Esophagus muscularis mucosa (tissue), 4 donors: Measurements from ENCODE around the gene PTPRD. TPM values are rescaled to one million over a fixed set of nuclear protein-coding genes. Genes with fewer than 3 reads are reported as not detected.

ENCODE experiments used
- DNase-seq: peaks from one replicate; pipeline ENCODE4 v3.0.0-alpha.2; 2017; ENCODE audit errors: extremely low spot score
- H3K27ac ChIP-seq, 4 donors: fragments of 200-600 bp; sonication (generic); replicated peaks in 1 of 4; 1 replicate in 3 of 4; 2 replicates in 1 of 4; pipeline ENCODE4 v1.5.1; 2016 to 2019; ENCODE audit warnings: mild to moderate bottlenecking in 1 of 4
- H3K27me3 ChIP-seq, 4 donors: fragments of 200-600 bp; sonication (generic); one replicate each; pipeline versions ENCODE4 v1.5.1 to v1.6.0; 2016 to 2019
- H3K36me3 ChIP-seq, 4 donors: fragments of 200-600 bp; sonication (generic); one replicate each; pipeline ENCODE4 v1.5.1; 2016 to 2019
- H3K4me1 ChIP-seq, 4 donors: fragments of 200-600 bp; sonication (generic); one replicate each; pipeline ENCODE4 v1.5.1; 2016 to 2019
- H3K4me3 ChIP-seq, 4 donors: fragments of 200-600 bp; sonication (generic); 1 replicate in 2 of 4; 2 replicates in 2 of 4; pipeline ENCODE4 v1.5.1; 2016 to 2019; ENCODE audit warnings: mild to moderate bottlenecking in 4 of 4, moderate library complexity in 1 of 4
- H3K9me3 ChIP-seq, 4 donors: fragments of 200-600 bp; sonication (generic); 1 replicate in 3 of 4; 2 replicates in 1 of 4; pipeline ENCODE4 v1.5.1; 2016 to 2019
- CTCF ChIP-seq, 3 experiments: fragments of 200-600 bp in 2 of 3; fragments of 450-650 bp in 1 of 3; sonication (generic) in 2 of 3; IDR thresholded peaks; one replicate each; pipeline ENCODE4 v1.5.1; 2017 to 2019; ENCODE audit warnings: antibody characterized with exemption in 3 of 3, mild to moderate bottlenecking in 2 of 3, moderate library complexity in 1 of 3
- EP300 ChIP-seq: sonication (generic); formaldehyde crosslinking; IDR thresholded peaks from one replicate; pipeline ENCODE4 v1.6.1; 2017; ENCODE audit warnings: antibody characterized with exemption
- POLR2A ChIP-seq: fragments of 450-650 bp; IDR thresholded peaks from one replicate; pipeline ENCODE4 v1.6.1; 2017; ENCODE audit warnings: antibody characterized with exemption, moderate library complexity, mild to moderate bottlenecking, low read depth
- POLR2AphosphoS5 ChIP-seq, 2 donors: sonication (generic); formaldehyde crosslinking; IDR thresholded peaks; one replicate each; pipeline ENCODE4 v1.6.1; 2017; ENCODE audit warnings: antibody characterized with exemption in 2 of 2
- WGBS: methylation state at CpG from one replicate; pipeline ENCODE4 v1.1.5; 2018; 5-methylcytosine and 5-hydroxymethylcytosine counted together
- intact Hi-C: fragments of 100-400 bp; cut with DNase I; formaldehyde crosslinking; loops from one replicate; pipeline ENCODE4 v1.15.1; 2023
- total RNA-seq, 4 donors: library from RNA; depleted of rRNA; stranded (reverse); fragments of >200 nt; gene quantifications; one replicate each; pipeline versions ENCODE4 v1.1.0 to v1.2.1, GENCODE V29; 2016

Gene PTPRD
- total RNA-seq, 4 donors from 2014 or later: 4.1 to 6.6 (median 5.0) TPM

DNA sequence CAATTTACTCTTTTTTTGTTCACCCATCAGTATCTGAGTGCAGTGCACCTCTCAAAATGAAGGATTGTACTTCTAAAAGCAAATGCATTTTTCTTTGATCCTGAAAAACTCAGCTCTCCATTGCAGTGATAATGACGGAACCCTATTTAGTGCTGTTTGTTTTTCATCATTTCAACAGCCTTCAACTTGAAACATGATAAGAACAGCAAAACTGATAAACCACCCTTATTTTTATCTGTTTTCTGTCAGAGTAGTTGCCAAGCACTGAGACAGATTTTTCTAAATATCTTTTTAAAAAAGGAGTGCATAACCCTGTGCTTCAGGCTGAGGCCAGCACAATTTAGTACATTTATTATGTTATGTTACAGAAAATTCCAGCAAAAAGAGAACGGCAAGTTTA lies 2263.4 kb downstream of the PTPRD start:
- no peak for DNase-seq
- H3K9me3 ChIP-seq: no peaks in the 10 kb centered on the region
- TF ChIP-seq CTCF (IDR thresholded peaks at IDR 0.05) (no peak), POLR2A (no peak), POLR2AphosphoS5 (IDR thresholded peaks at IDR 0.05) (no peak), EP300 (no peak)
- no peaks in the 10 kb centered on the region for H3K36me3 ChIP-seq
- H3K27me3 ChIP-seq: no peaks in the 10 kb centered on the region
- WGBS: 60% methylated on average over 2 of the region's 2 CpGs
- H3K4me3 ChIP-seq: no peak overlapping the region
- intact Hi-C loops: no loop called here
- no peaks in the 10 kb centered on the region for H3K4me1 ChIP-seq
- no peak overlapping the region for H3K27ac ChIP-seq

DNA sequence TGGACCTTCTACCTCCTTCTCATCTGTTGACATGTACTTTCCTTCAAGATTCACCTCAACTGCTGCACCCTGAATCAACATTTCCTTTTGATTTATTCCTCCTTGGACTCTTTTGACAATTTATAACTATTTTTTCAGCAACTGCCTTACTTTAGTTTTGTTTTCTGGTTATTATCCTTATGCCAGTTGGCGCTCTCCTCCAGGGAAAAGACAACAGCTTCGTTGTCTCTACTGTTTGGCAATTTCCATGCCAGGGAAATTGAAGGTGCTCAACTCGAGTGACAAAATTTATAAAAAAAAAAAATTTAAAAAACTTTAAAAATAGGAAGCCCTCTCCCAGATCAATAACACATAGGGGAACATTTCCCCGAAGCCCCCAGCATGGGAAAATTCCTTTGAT lies 2264.0 kb downstream of the PTPRD start:
- TF ChIP-seq CTCF (IDR thresholded peaks at IDR 0.05) (no peak), POLR2AphosphoS5 (IDR thresholded peaks at IDR 0.05) (no peak), EP300 (no peak), POLR2A (no peak)
- intact Hi-C loops: no loop called here
- Histone ChIP-seq H3K4me1 (no peaks in the 10 kb centered on the region), H3K9me3 (no peaks in the 10 kb centered on the region), H3K27me3 (no peaks in the 10 kb centered on the region), H3K36me3 (no peaks in the 10 kb centered on the region), H3K4me3 (no peak overlapping the region), H3K27ac (no peak overlapping the region)
- DNase-seq: no peak
- WGBS: 73% methylated on average over 4 of the region's 4 CpGs

DNA sequence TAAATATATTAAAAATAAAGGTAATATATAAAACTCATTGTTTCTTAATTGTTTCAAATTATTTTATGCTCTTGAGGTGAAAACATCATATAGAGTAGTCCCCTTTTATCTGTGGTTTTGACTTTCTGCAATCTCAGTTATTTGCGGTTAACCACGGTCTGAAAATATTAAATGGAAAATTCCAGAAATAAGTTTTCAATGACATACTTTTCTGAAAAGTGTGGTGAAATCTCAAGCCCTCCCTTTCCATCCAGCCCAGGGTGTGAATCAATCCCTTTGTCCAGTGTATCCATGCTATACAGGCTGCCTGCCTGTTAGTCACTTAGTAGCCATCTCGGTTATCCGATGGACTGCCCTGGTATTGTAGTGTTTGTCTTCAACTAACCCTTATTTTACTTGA lies 2266.5 kb downstream of the PTPRD start:
- TF ChIP-seq POLR2AphosphoS5 (IDR thresholded peaks at IDR 0.05): no peak
- no peak for TF ChIP-seq POLR2A
- no peak for TF ChIP-seq EP300
- TF ChIP-seq CTCF (IDR thresholded peaks at IDR 0.05): no peak
- H3K27me3 ChIP-seq: no peaks in the 10 kb centered on the region

DNA sequence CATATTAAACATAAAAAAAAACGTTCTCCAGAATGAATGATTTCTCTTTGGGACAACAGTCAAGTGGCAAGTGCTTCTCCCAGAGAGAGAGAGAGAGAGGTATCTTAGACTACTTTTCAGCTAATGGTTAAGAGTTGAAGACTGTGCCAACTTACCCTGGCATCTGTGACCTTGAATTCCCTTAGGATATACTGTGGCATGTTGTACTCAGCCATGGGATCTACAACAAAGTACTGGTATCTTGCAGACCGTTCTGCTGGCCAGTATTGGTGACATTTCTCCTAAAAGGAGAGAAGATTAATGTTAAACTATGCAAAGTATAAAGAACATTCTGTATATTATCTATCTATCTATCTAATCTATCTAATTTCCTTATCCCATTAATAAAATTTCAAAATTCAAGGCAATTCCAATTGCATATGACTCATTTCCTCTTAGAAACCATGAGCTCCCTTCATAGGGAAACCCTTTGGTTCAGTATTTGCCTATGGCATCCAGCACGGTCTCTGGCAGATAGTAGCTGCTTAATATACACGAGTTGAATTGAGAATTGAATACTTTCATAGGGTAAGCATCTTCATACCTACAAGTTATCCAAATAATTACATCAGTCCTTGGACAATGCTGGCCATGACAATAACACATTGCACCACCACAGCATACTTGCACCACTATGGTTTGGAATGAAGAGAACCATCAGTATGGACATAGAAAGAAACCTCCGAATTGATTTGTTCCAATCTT lies 2273.9 kb downstream of the PTPRD start:
- Histone ChIP-seq H3K27ac (no peak overlapping the region), H3K9me3 (no peaks in the 10 kb centered on the region), H3K4me3 (no peak overlapping the region), H3K4me1 (no peaks in the 10 kb centered on the region), H3K36me3 (no peaks in the 10 kb centered on the region), H3K27me3 (no peaks in the 10 kb centered on the region)
- 64% methylated on average over 5 of the region's 5 CpGs for WGBS
- intact Hi-C loops: no loop called here
- TF ChIP-seq POLR2A (no peak), EP300 (no peak), POLR2AphosphoS5 (IDR thresholded peaks at IDR 0.05) (no peak), CTCF (IDR thresholded peaks at IDR 0.05) (no peak)
- DNase-seq: no peak

More for the DNA sequence above, 2266.5 kb downstream of the PTPRD start:
- intact Hi-C loops: no loop called here
- no peaks in the 10 kb centered on the region for H3K9me3 ChIP-seq
- H3K27ac ChIP-seq: no peak overlapping the region
- DNase-seq: no peak
- no peaks in the 10 kb centered on the region for H3K4me1 ChIP-seq
- 96% methylated on average over 4 of the region's 4 CpGs for WGBS
- no peaks in the 10 kb centered on the region for H3K36me3 ChIP-seq
- H3K4me3 ChIP-seq: no peak overlapping the region
